ENCODE data around the gene MLLT3. TPM values are rescaled to one million over a fixed set of nuclear protein-coding genes. Genes with fewer than 3 reads are reported as not detected.
A peak's percentile ranks its signal among the peaks of the same experiment; 100 is the strongest.

The MLLT3 gene
- total and polyA plus RNA-seq, 9 donors: 8.7 to 15.4 (median 13.8) TPM

GRCh38 chr9:20606652-20607051 is 15.6 kb downstream of the MLLT3 start:
- WGBS, 3 donors: 19 to 32% (median 26%) methylated on average over 2 of the region's 2 CpGs
- no peak overlapping the region for H3K27ac ChIP-seq

GRCh38 chr9:20604562-20604961 is 17.7 kb downstream of the MLLT3 start:
- Histone ChIP-seq H3K4me1 (ENCODE audit: insufficient read depth) (no peaks in the 10 kb centered on the region), H3K27ac (peak overlapping the region in 1 of 2 donors; percentile 16), H3K4me3 (peak overlapping the region; percentile 13)

More at GRCh38 chr9:20606652-20607051, 15.6 kb downstream of the MLLT3 start:
- Histone ChIP-seq H3K27me3 (no peaks in the 10 kb centered on the region), H3K36me3 (no peaks in the 10 kb centered on the region), H3K4me1 (ENCODE audit: insufficient read depth) (no peaks in the 10 kb centered on the region), H3K9me3 (no peaks in the 10 kb centered on the region), H3K4me3 (no peak overlapping the region)
- no peak for TF ChIP-seq EP300 (IDR thresholded peaks at IDR 0.05)
- no peak for TF ChIP-seq CTCF (IDR thresholded peaks at IDR 0.05)
- TF ChIP-seq POLR2A (IDR thresholded peaks at IDR 0.05): no peak
- DNase-seq: peak in 4 of 5 donors; percentile 20 to 55 (median 34)
- intact Hi-C loops (cut with DNase I): no loop called here

GRCh38 chr9:20603524-20604268 is 18.6 kb downstream of the MLLT3 start:
- Histone ChIP-seq H3K9me3 (no peaks in the 10 kb centered on the region), H3K27ac (peak overlapping the region in 1 of 2 donors; percentile 16), H3K27me3 (no peaks in the 10 kb centered on the region), H3K4me1 (ENCODE audit: insufficient read depth) (no peaks in the 10 kb centered on the region), H3K4me3 (no peak overlapping the region), H3K36me3 (no peaks in the 10 kb centered on the region)
- no peak for DNase-seq
- 34 to 49% (median 48%) methylated on average over 5 of the region's 5 CpGs for WGBS, 3 donors
- intact Hi-C loops (cut with DNase I): no loop called here
- TF ChIP-seq EP300 (IDR thresholded peaks at IDR 0.05) (no peak), POLR2A (IDR thresholded peaks at IDR 0.05) (no peak), CTCF (IDR thresholded peaks at IDR 0.05) (no peak)

More at GRCh38 chr9:20604562-20604961, 17.7 kb downstream of the MLLT3 start:
- H3K27me3 ChIP-seq: no peaks in the 10 kb centered on the region
- intact Hi-C loops (cut with DNase I): no loop called here
- WGBS, 3 donors: 5 to 6% (median 5%) methylated on average over 5 of the region's 5 CpGs
- H3K9me3 ChIP-seq: no peaks in the 10 kb centered on the region
- no peak for TF ChIP-seq POLR2A (IDR thresholded peaks at IDR 0.05)
- TF ChIP-seq EP300 (IDR thresholded peaks at IDR 0.05): no peak
- TF ChIP-seq CTCF (IDR thresholded peaks at IDR 0.05): no peak
- H3K36me3 ChIP-seq: no peaks in the 10 kb centered on the region
- no peak for DNase-seq

GRCh38 chr9:20601292-20601691 is 21.0 kb downstream of the MLLT3 start:
- TF ChIP-seq EP300 (IDR thresholded peaks at IDR 0.05) (no peak), POLR2A (IDR thresholded peaks at IDR 0.05) (no peak), CTCF (IDR thresholded peaks at IDR 0.05) (no peak)
- DNase-seq: no peak
- no peaks in the 10 kb centered on the region for H3K9me3 ChIP-seq
- H3K4me3 ChIP-seq: no peak overlapping the region
- no peaks in the 10 kb centered on the region for H3K4me1 ChIP-seq (ENCODE audit: insufficient read depth)
- intact Hi-C loops (cut with DNase I): no loop called here
- no peaks in the 10 kb centered on the region for H3K27me3 ChIP-seq
- H3K27ac ChIP-seq: peak overlapping the region in 1 of 2 donors; percentile 9
- 64 to 75% (median 67%) methylated on average over 1 of the region's 1 CpG for WGBS, 3 donors
- no peaks in the 10 kb centered on the region for H3K36me3 ChIP-seq
